Measurements from ENCODE around the gene TMEM17. TPM values are rescaled to one million over a fixed set of nuclear protein-coding genes. Genes with fewer than 3 reads are reported as not detected.

The TMEM17 gene
- total RNA-seq, 3 donors from 2014 or later: 0.08 to 0.15 TPM; not detected in 1

DNA sequence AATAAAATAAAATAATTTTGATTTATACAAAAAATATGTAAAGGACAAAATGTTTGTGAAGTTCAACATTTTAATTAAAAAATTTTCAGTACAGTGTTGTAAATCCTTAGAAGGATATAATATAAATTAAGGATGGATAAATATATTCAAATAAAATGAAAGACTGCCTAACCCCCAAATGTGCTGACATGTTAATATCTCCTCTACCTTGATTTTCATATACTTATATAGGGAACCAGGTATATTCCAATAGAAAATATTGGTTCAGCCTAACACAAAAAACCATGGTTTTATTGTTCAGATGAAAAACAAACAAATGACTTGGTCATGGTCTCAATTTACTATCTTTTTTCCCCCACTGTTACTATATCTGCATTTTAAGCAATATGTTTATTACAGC lies 7.3 kb downstream of the TMEM17 start:
- DNase-seq (no peak), ATAC-seq (no peak)
- Mint-ChIP-seq H3K4me3 (no peak overlapping the region), H3K36me3 (ENCODE audit: insufficient read depth) (no peaks in the 10 kb centered on the region), H3K4me1 (ENCODE audit: low read depth) (no peaks in the 10 kb centered on the region), H3K9me3 (no peaks in the 10 kb centered on the region), H3K27me3 (ENCODE audit: low read depth) (no peaks in the 10 kb centered on the region)

DNA sequence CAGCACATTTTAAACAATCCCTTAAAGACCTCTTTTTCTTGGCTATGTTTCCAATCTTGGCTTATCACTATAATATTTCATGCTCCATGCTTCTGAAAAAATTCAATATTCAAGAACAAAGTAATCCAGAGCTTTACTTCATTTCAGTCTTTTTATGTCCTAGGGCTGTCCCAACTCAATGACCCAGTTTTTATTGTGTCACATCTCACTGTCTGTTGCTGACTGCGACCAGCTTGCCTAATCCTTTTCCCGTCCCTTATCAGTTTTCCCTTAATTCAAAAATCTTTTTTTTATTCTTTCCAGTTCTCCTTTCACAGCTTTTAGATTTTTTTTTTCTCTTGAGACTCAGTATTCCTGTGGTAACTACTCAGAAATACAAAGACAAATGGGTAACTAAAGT lies 10.2 kb downstream of the TMEM17 start:
- Mint-ChIP-seq H3K36me3 (ENCODE audit: insufficient read depth) (no peaks in the 10 kb centered on the region), H3K4me1 (ENCODE audit: low read depth) (no peaks in the 10 kb centered on the region), H3K4me3 (no peak overlapping the region), H3K9me3 (no peaks in the 10 kb centered on the region), H3K27me3 (ENCODE audit: low read depth) (no peaks in the 10 kb centered on the region)
- no peak for ATAC-seq
- no peak for DNase-seq

DNA sequence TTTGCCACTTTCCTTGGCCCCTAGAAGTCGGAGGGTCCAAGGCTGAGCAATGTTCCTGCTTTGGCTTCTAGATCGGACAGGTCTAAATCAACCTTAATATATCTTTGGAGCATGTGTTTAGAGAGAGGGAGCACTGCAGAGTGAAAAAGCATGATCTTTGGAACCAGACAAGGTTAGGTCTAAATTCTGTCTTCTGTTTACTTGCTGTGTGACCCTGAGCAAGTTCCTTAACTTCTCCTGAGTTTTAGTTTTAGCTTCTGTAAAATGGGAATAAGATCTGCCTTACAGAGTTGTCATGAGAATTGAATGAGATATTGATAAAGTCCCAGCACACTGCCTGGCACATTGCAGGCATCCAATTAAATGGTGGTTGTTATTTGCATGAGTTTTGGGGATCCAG lies 13.9 kb downstream of the TMEM17 start:
- H3K27me3 Mint-ChIP-seq (ENCODE audit: low read depth): no peaks in the 10 kb centered on the region

DNA sequence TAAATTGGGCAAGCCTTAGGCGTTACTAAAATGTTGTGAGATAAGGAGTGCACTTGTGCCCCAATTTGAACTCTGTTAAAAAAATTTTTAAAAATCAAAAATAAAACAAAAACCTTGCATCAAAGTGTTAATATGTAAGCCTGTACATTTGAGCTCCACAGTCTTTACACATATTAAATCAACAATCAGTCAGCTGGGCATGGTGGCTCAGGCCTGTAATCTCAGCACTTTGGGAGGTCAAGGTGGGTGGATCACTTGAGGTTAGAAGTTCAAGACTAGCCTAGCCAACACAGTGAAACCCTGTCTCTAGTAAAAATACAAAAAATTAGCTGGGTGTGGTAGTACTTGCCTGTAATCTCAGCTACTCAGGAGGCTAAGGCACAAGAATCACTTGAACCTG lies 16.3 kb downstream of the TMEM17 start:
- Mint-ChIP-seq H3K4me1 (ENCODE audit: low read depth) (no peaks in the 10 kb centered on the region), H3K9me3 (no peaks in the 10 kb centered on the region), H3K27me3 (ENCODE audit: low read depth) (no peaks in the 10 kb centered on the region), H3K36me3 (ENCODE audit: insufficient read depth) (no peaks in the 10 kb centered on the region), H3K4me3 (no peak overlapping the region)
- ATAC-seq (no peak), DNase-seq (no peak)

More for the DNA sequence above, 13.9 kb downstream of the TMEM17 start:
- no peaks in the 10 kb centered on the region for H3K9me3 Mint-ChIP-seq
- no peaks in the 10 kb centered on the region for H3K36me3 Mint-ChIP-seq (ENCODE audit: insufficient read depth)
- H3K4me3 Mint-ChIP-seq: no peak overlapping the region
- DNase-seq: no peak
- no peak for ATAC-seq
- no peaks in the 10 kb centered on the region for H3K4me1 Mint-ChIP-seq (ENCODE audit: low read depth)

DNA sequence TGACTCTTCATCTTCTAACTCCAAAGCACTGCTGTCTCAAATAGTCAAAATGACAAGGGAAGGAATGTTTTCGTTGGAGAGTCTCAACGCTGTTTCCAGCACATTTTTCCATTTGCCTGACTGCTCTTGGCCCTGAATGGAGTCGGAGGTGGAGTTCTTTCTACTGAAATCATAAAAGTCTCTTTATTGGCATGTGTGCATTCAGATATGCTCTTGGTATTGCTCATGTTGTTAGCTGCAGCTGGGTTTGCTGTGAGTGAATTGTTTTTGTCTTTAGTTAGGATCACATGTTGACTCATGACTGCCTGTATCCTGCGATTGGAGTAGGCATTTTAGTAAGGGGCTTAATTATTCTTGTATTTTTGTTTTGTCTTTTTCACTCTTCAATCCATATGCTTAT lies 16.8 kb downstream of the TMEM17 start:
- Mint-ChIP-seq H3K9me3 (no peaks in the 10 kb centered on the region), H3K4me1 (ENCODE audit: low read depth) (no peaks in the 10 kb centered on the region), H3K27me3 (ENCODE audit: low read depth) (no peaks in the 10 kb centered on the region), H3K4me3 (no peak overlapping the region), H3K36me3 (ENCODE audit: insufficient read depth) (no peaks in the 10 kb centered on the region)
- DNase-seq (no peak), ATAC-seq (no peak)

DNA sequence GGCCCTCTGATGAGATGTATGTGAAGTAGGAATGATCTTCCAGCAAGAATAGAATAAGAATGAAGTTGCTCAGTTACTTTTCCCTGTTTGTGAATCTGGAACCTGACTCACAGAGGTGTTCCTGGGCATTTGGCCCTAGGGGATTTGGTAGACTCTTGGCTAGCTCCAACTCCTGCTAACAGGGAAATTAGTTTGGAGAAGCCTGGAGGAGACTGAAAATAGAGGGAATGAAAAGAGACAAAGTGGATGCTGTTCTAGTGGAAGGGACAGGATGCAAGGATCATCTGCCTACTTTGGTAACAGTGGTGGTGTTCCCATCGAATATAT lies 19.6 kb downstream of the TMEM17 start:
- Mint-ChIP-seq H3K27me3 (ENCODE audit: low read depth) (peaks cover 2% of the 10 kb centered on the region), H3K36me3 (ENCODE audit: insufficient read depth) (no peaks in the 10 kb centered on the region), H3K4me3 (no peak overlapping the region), H3K9me3 (no peaks in the 10 kb centered on the region), H3K4me1 (ENCODE audit: low read depth) (no peaks in the 10 kb centered on the region)
- no peak for ATAC-seq
- no peak for DNase-seq

DNA sequence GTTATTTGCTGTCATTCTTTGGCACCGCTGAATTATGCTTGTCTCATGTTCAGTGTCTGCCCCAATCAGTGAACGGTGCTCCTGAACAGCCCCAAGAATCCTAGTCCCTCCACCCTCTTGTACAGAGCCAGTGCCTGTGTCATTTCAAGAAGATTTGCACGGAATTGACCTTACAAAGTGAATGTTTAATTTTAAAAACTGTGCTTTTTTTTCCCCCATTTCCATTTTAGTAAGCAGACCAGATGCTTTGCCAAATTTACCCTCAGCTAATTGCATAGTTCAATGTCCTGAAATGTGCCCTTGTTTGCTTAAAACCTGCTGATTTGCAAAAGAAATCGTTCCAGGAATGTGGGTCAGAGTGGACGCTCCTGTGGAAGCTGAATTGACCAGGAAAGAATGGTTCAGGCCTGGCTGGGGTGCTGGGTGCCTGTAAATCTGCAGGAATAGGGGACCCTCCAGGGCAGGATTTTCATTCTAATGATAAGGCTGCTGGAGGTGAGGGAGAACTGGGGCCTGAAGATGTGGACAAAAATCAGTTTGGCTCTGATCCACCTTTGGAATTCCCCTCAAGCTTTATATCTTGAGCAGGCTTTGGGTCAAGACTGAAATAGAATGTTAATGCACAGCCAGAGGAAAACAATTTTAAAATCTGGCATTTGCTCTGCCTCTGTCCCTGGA lies 20.1 kb downstream of the TMEM17 start:
- no peak for ATAC-seq
- H3K9me3 Mint-ChIP-seq: no peaks in the 10 kb centered on the region
- peaks cover 2% of the 10 kb centered on the region for H3K27me3 Mint-ChIP-seq (ENCODE audit: low read depth)
- no peak for DNase-seq
- no peak overlapping the region for H3K4me3 Mint-ChIP-seq
- no peaks in the 10 kb centered on the region for H3K36me3 Mint-ChIP-seq (ENCODE audit: insufficient read depth)
- no peaks in the 10 kb centered on the region for H3K4me1 Mint-ChIP-seq (ENCODE audit: low read depth)

DNA sequence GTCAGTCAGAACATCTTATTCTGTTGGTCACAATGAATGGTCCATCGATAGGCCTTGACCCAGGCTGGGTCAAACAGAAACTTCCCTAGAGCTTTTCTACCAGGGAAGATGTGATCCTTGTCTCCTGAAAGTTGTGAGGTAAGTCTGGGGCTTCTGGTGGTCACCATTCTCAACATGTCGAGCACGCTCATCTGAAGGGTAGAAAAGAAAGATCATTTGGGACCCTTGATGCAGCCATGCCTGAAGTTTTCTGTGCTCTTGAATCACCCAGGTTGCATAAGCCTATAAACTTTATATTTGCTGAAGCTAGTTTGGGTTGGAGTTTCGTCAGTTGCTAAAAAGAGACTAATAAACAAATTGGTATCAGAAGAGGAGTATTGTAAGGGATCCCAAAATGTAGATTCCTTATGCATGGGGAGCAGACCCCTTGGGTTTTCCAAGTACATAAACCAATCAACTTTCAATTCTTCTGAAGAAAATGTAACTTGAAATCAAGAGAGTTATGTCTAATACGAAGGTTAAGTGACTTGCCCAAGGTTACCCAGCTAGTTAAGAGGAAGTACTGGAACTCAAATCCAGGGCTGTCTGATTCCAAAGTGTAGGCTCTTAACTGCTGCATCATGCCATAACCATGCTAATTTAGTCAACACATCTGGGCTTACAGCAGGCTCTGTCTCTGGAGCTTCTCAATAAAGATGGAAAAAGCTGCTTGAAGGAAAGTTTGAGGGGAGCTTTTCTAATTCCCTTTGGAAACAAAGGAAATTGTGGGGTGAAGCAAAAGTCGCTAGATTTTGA lies 23.2 kb downstream of the TMEM17 start:
- no peak for DNase-seq
- Mint-ChIP-seq H3K27me3 (ENCODE audit: low read depth) (peaks cover 2% of the 10 kb centered on the region), H3K4me3 (no peak overlapping the region), H3K36me3 (ENCODE audit: insufficient read depth) (no peaks in the 10 kb centered on the region), H3K4me1 (ENCODE audit: low read depth) (no peaks in the 10 kb centered on the region), H3K9me3 (no peaks in the 10 kb centered on the region)
- no peak for ATAC-seq

DNA sequence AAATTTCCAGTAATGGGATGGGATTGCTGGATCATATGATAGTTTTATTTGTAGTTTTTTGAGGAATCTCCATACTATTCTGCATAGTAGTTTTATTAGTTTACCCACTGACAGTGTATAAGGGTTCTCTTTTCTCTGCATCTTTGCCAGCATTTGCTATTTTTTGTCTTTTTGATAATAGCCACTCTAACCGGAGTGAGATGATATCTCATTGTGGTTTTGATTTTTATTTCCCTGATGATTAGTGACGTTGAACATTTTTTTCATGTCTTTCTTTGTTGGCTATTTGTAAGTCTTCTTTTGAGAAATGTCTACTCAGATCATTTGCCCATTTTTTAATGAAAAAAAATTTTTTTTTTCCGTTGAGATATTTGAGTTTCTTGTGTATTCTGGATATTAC lies 26.1 kb downstream of the TMEM17 start:
- Mint-ChIP-seq H3K27me3 (ENCODE audit: low read depth) (peaks cover 4% of the 10 kb centered on the region), H3K4me3 (no peak overlapping the region), H3K36me3 (ENCODE audit: insufficient read depth) (no peaks in the 10 kb centered on the region), H3K9me3 (no peaks in the 10 kb centered on the region), H3K4me1 (ENCODE audit: low read depth) (peaks cover 7% of the 10 kb centered on the region)
- ATAC-seq: no peak
- no peak for DNase-seq

DNA sequence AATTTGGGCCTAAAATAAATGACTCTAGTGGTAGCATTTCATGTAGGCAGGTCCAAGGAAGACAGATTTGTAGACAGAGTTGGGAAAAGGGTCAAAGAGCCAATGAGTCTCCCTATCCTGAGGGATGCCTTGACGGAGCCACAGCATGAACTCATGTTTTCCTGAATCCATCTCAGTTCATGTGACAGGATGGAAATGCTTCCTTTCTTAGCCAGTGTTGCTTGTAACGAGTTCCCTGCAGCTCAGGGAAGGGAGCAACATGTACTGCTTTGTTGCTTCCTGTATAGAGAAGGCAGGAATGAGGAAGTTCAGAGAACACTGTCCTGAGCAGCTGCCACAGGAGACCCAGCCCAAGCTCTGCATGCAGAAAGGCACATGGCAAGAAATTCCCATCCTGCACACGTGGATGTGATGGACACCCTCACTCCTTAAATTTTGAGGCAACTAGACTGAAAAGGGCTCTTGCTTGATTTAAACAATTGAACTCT lies 27.9 kb downstream of the TMEM17 start:
- Mint-ChIP-seq H3K4me1 (ENCODE audit: low read depth) (peaks cover 10% of the 10 kb centered on the region), H3K27me3 (ENCODE audit: low read depth) (peaks cover 5% of the 10 kb centered on the region), H3K36me3 (ENCODE audit: insufficient read depth) (no peaks in the 10 kb centered on the region), H3K9me3 (no peaks in the 10 kb centered on the region), H3K4me3 (no peak overlapping the region)
- ATAC-seq: no peak
- no peak for DNase-seq

DNA sequence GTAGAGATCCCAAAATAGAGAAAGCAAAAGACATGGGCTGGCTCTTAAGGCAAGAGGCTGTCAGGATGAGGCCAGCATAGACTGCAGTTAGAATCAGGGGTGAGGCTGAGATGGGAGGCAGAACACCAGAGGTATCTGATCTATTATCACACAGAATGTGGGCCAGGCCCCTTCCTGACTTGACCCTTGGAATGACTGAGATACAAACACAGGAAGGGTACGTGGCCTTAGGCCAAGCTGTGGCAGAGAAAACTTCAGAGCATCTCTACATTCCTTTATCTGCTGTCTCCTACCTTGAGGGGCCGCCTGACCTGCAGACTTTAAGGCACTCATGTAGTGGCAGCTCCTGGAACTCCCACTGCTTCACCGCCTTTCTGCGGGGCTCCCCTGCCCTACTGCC lies 28.4 kb downstream of the TMEM17 start:
- Mint-ChIP-seq H3K27me3 (ENCODE audit: low read depth) (peaks cover 5% of the 10 kb centered on the region), H3K4me1 (ENCODE audit: low read depth) (peaks cover 10% of the 10 kb centered on the region), H3K9me3 (no peaks in the 10 kb centered on the region), H3K4me3 (no peak overlapping the region), H3K36me3 (ENCODE audit: insufficient read depth) (no peaks in the 10 kb centered on the region)
- ATAC-seq (no peak), DNase-seq (no peak)

DNA sequence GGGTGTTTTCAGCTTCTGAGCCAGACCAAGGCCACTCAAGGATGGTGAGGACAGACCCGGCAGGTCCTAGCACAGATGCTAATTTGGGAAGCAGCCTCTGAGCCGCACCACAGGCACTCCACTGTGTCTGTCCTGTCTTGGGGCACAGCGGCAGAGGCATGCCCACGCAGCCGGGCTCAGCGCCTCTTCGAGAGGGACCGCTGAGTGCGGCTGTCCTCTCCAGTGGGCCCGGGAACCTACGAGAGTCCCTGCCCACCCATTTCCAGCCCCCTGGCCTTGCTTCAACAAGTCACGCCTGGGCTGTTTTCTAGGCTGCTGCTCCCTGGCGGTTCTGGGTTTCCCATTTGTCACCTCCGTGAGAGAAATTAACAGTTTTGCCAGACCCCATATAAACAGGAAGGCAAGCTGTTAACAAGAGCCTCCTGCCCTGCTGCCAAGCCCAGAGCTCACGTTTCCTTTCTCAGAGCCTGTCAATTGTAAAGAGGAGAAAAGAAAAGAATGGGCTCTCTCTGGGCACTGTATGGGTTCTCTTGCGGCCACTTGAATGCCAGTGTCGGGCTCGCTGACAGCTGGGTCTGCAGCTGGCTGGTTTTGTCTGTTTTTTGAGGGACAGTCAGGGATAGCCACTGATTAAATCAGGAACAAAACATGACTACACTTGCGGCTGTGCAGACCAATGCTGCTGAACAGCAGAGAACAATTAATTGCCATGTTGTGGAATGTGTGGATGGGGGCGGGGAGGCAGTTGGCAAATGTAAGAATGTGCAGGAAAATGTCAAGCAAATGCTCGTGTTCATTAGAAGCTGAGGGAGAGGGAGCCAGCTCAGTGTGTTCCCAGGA lies 30.6 kb downstream of the TMEM17 start:
- DNase-seq: no peak
- peaks cover 3% of the 10 kb centered on the region for H3K27me3 Mint-ChIP-seq (ENCODE audit: low read depth)
- ATAC-seq: peak; percentile 46 to 47
- peaks cover 10% of the 10 kb centered on the region for H3K4me1 Mint-ChIP-seq (ENCODE audit: low read depth)
- no peaks in the 10 kb centered on the region for H3K36me3 Mint-ChIP-seq (ENCODE audit: insufficient read depth)
- no peaks in the 10 kb centered on the region for H3K9me3 Mint-ChIP-seq
- peak overlapping the region; percentile 29 for H3K4me3 Mint-ChIP-seq

DNA sequence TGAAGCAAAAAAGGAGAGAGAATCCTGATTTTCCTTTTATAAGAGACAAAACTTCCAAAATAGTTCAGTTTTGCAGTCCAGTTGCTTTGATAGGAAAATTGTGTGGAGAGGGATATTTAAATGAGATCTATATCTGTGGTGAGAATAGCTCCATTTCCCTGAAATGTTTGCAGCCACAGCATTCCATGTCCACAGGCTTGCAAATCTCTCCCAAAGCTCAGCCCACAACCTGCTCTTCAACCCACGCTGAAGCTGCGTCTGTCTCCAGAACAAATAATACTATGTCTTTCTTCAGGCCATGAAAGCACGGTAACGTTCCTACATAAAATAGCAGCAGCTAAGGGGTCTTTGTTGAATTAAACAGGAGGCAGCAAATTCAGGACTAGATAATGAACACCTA lies 31.8 kb downstream of the TMEM17 start:
- no peak for DNase-seq
- Mint-ChIP-seq H3K4me3 (no peak overlapping the region), H3K27me3 (ENCODE audit: low read depth) (peaks cover 3% of the 10 kb centered on the region), H3K4me1 (ENCODE audit: low read depth) (peaks cover 10% of the 10 kb centered on the region), H3K9me3 (no peaks in the 10 kb centered on the region), H3K36me3 (ENCODE audit: insufficient read depth) (no peaks in the 10 kb centered on the region)
- no peak for ATAC-seq

DNA sequence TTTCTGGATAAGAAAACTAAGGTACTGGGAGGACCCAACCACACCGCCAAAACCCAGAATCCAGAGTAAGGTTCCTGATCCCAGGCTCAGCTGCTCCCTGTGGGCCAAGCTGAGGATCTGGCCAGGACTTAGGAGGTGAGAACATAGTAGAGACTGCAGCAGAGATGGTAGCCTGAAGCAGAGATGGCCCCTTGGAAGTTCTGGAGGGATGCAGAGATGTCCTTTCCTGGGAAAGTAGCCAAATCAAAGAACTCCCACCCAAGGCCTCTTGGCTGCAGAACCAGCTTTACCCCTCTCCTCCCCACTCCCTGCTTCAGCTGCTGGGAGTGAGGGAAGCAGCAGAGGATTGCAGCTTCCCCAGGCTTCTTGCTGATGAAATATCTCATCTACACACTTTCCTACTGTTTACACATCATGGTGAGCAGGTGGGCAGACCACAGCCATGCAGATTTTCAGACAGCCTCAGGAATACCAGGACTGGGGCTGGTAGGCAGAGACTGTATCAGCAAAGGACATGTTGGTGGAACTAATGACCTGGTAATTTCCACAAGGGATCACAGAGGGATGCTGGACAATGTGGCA lies 32.7 kb downstream of the TMEM17 start:
- Mint-ChIP-seq H3K4me3 (no peak overlapping the region), H3K4me1 (ENCODE audit: low read depth) (peaks cover 10% of the 10 kb centered on the region), H3K27me3 (ENCODE audit: low read depth) (peaks cover 3% of the 10 kb centered on the region), H3K9me3 (no peaks in the 10 kb centered on the region), H3K36me3 (ENCODE audit: insufficient read depth) (no peaks in the 10 kb centered on the region)
- ATAC-seq: no peak
- no peak for DNase-seq

Data from activated T-cell treated with anti-CD3 and anti-CD28 coated beads, Interleukin-2, amount 50 U/mL, for 4 hours (primary cell).